IMR-90 (cell line): ENCODE results near the gene TBC1D9B. TPM values are rescaled to one million over a fixed set of nuclear protein-coding genes. Genes with fewer than 3 reads are reported as not detected.

Experiments
- ATAC-seq: fragments of 200-7000 bp; cut with Tn5 transposase; 2 replicates; pipeline ENCODE4 v1.9.1; 2020; ENCODE audit warnings: low read depth, mild to moderate bottlenecking, moderate library complexity
- BruUV-seq: library from RNA; stranded (reverse); fragments of 400-500 nt; replicated peaks from 2 replicates; lab custom pipeline; 2021; lab: Mats Ljungman, UMichigan
- CTCF ChIA-PET: fragments of 300-600 bp; formaldehyde crosslinking; extraction: SDS; loops from one replicate; lab custom pipeline; 2021; ENCODE audit warnings: antibody characterized with exemption; lab: Yijun Ruan, JAX
- POLR2A ChIA-PET: fragments of 300-600 bp; sonication (Branson Sonifier 250); formaldehyde crosslinking; loops from one replicate; lab custom pipeline; 2022; ENCODE audit warnings: antibody characterized with exemption; ENCODE audit not compliant: unreplicated experiment; lab: Charles Lee
- DNase-seq: peaks from one replicate; pipeline ENCODE4 v3.0.0; 2013
- H2AFZ ChIP-seq: replicated peaks from 2 replicates; pipeline ENCODE3; 2013; ENCODE audit warnings: low read length, mild to moderate bottlenecking; ENCODE audit not compliant: poor library complexity
- H2AK5ac ChIP-seq: 2 replicates; pipeline ENCODE4 v1.6.1; 2013; ENCODE audit warnings: low read depth, low read length, inconsistent platforms
- H2AK9ac ChIP-seq: replicated peaks from 2 replicates; pipeline ENCODE3; 2013; ENCODE audit warnings: mild to moderate bottlenecking, low read depth, low read length, moderate library complexity; ENCODE audit not compliant: poor library complexity
- H2BK120ac ChIP-seq: 2 replicates; pipeline ENCODE4 v1.6.1; 2013; ENCODE audit warnings: low read depth, low read length, inconsistent platforms
- H2BK15ac ChIP-seq: 3 replicates; pipeline ENCODE4 v1.6.1; 2013; ENCODE audit warnings: low read depth, low read length, inconsistent platforms
- H2BK20ac ChIP-seq: 2 replicates; pipeline ENCODE4 v1.6.1; 2013; ENCODE audit warnings: low read depth, mild to moderate bottlenecking, inconsistent platforms, low read length, moderate library complexity
- H2BK5ac ChIP-seq: 2 replicates; pipeline ENCODE4 v1.6.1; 2013; ENCODE audit warnings: mild to moderate bottlenecking, low read depth, low read length, inconsistent platforms; ENCODE audit not compliant: poor library complexity, severe bottlenecking
- H3K14ac ChIP-seq: replicated peaks from 2 replicates; pipeline ENCODE4 v1.6.1; 2013; ENCODE audit warnings: low read depth, low read length, inconsistent platforms
- H3K18ac ChIP-seq: 2 replicates; pipeline ENCODE4 v1.6.1; 2013; ENCODE audit warnings: low read depth, low read length, control low read depth
- H3K23ac ChIP-seq: 2 replicates; pipeline ENCODE4 v1.6.1; 2013; ENCODE audit warnings: low read depth, low read length, inconsistent platforms
- H3K27ac ChIP-seq: 2 replicates; pipeline ENCODE4 v1.5.1; 2013; ENCODE audit warnings: mild to moderate bottlenecking, control low read depth, low read length; ENCODE audit not compliant: insufficient read depth
- H3K27me3 ChIP-seq: 2 replicates; pipeline ENCODE4 v1.6.1; 2013; ENCODE audit warnings: low read length; ENCODE audit not compliant: control insufficient read depth, insufficient read depth
- H3K36me3 ChIP-seq: 2 replicates; pipeline ENCODE4 v1.6.1; 2013; ENCODE audit warnings: low read length, mixed read lengths; ENCODE audit not compliant: control insufficient read depth, insufficient read depth
- H3K4ac ChIP-seq: 2 replicates; pipeline ENCODE4 v1.6.1; 2013; ENCODE audit warnings: low read depth, low read length, inconsistent platforms
- H3K4me1 ChIP-seq: 2 replicates; pipeline ENCODE4 v1.6.1; 2013; ENCODE audit warnings: low read length, mixed read lengths; ENCODE audit not compliant: control insufficient read depth, insufficient read depth
- H3K4me2 ChIP-seq: 2 replicates; pipeline ENCODE4 v1.6.1; 2013; ENCODE audit warnings: low read depth, mild to moderate bottlenecking, control low read depth, low read length, moderate library complexity
- H3K4me3 ChIP-seq: 2 replicates; pipeline ENCODE4 v1.5.1; 2013; ENCODE audit warnings: low read depth, mild to moderate bottlenecking, control low read depth, low read length, moderate library complexity; ENCODE audit not compliant: insufficient read depth
- H3K56ac ChIP-seq: 2 replicates; pipeline ENCODE4 v1.6.1; 2013; ENCODE audit warnings: low read length, inconsistent platforms; ENCODE audit not compliant: insufficient read depth; ENCODE audit errors: extremely low read depth
- H3K79me1 ChIP-seq, 2 experiments: 2 replicates each; pipeline ENCODE4 v1.6.1; 2013; ENCODE audit warnings: low read length in 2 of 2, inconsistent platforms in 1 of 2, low read depth in 1 of 2
- H3K9ac ChIP-seq: 2 replicates; pipeline ENCODE4 v1.6.1; 2013; ENCODE audit warnings: low read depth, low read length, control low read depth
- H3K9me1 ChIP-seq: 2 replicates; pipeline ENCODE4 v1.6.1; 2013; ENCODE audit warnings: low read length, inconsistent platforms; ENCODE audit not compliant: insufficient read depth
- H3K9me3 ChIP-seq: 2 replicates; pipeline ENCODE4 v1.6.1; 2013; ENCODE audit warnings: low read length; ENCODE audit not compliant: control insufficient read depth, insufficient read depth
- H4K20me1 ChIP-seq: 2 replicates; pipeline ENCODE4 v1.6.1; 2013; ENCODE audit warnings: low read length, inconsistent platforms; ENCODE audit not compliant: insufficient read depth
- H4K5ac ChIP-seq: 2 replicates; pipeline ENCODE4 v1.6.1; 2013; ENCODE audit warnings: mild to moderate bottlenecking, low read depth, low read length, control low read depth
- H4K8ac ChIP-seq, 2 experiments: 2 replicates each; pipeline ENCODE4 v1.6.1; 2013; ENCODE audit warnings: low read depth in 2 of 2, low read length in 2 of 2, control low read depth in 1 of 2, inconsistent platforms in 1 of 2
- H4K91ac ChIP-seq: 2 replicates; pipeline ENCODE4 v1.6.1; 2013; ENCODE audit warnings: low read depth, low read length, inconsistent platforms; ENCODE audit not compliant: insufficient read depth
- BHLHE40 ChIP-seq: fragments of 150-350 bp; IDR thresholded peaks from 2 replicates; pipeline ENCODE4 v1.6.1; 2016; ENCODE audit warnings: mild to moderate bottlenecking, low read depth, low read length
- CHD1 ChIP-seq: IDR thresholded peaks from 2 replicates; pipeline ENCODE4 v1.6.1; 2012; ENCODE audit warnings: low read depth, low read length, improper control_type of control experiment
- MAZ ChIP-seq: IDR thresholded peaks from 2 replicates; pipeline ENCODE4 v1.6.1; 2012; ENCODE audit warnings: low read depth, mild to moderate bottlenecking, low read length, improper control_type of control experiment, moderate library complexity, borderline replicate concordance
- SMC3 ChIP-seq: fragments of 150-350 bp; IDR thresholded peaks from 2 replicates; pipeline ENCODE4 v1.6.1; 2016; ENCODE audit warnings: low read depth, mild to moderate bottlenecking, antibody characterized with exemption, low read length, moderate library complexity
- WGBS, 2 experiments: methylation state at CpG; one replicate each; pipeline versions ENCODE4 v1.1.5 to v1.1.7; 2013; ENCODE audit warnings: missing lambda C conversion rate in 2 of 2; ENCODE audit not compliant: insufficient read length in 1 of 2; ENCODE audit errors: extremely low coverage in 2 of 2; 5-methylcytosine and 5-hydroxymethylcytosine counted together
- dilution Hi-C: fragments of 300-500 bp; cut with HindIII; formaldehyde crosslinking; loops from one replicate; pipeline ENCODE4 v1.14.3; 2018; ENCODE audit warnings: low sequenced_read_pairs; ENCODE audit not compliant: unreplicated experiment
- in situ Hi-C: fragments of 300-500 bp; cut with MboI; formaldehyde crosslinking; loops from 3 replicates; pipeline ENCODE4 v1.14.3; 2019; ENCODE audit warnings: low sequenced_read_pairs, inconsistent platforms, mixed read lengths
- intact Hi-C: fragments of 100-400 bp; cut with micrococcal nuclease; formaldehyde crosslinking; loops from 2 replicates; pipeline ENCODE4 v1.10.0; 2022
- polyA plus RNA-seq, 3 experiments: library from polyadenylated mRNA; depleted of rRNA; stranded (reverse); fragments of >200 nt; gene quantifications; 2 replicates each; pipeline ENCODE4 v1.2.3, GENCODE V29; 2012; ENCODE audit warnings: low replicate concordance in 1 of 3
- total RNA-seq: library from RNA; depleted of rRNA; stranded (reverse); fragments of >200 nt; gene quantifications from 2 replicates; pipeline ENCODE4 v1.2.3, GENCODE V29; 2012

The TBC1D9B gene
- total and polyA plus RNA-seq, 2 of the 4 experiments (the other 2 are of a cell fraction), result 58.6 to 78.1 TPM

GRCh38 chr5:179833709-179834070 lies 74.0 kb downstream of the TBC1D9B start:
- ATAC-seq, result no peak
- H3K9me3 ChIP-seq, result no peaks in the 10 kb centered on the region
- H3K36me3 ChIP-seq, result peaks cover 79% of the 10 kb centered on the region

More at GRCh38 chr5:179833709-179834070, 74.0 kb downstream of the TBC1D9B start:
- no peak overlapping the region for H2AFZ ChIP-seq
- DNase-seq, result no peak
- no peak overlapping the region for H3K4me2 ChIP-seq
- no peak overlapping the region for H4K5ac ChIP-seq
- no peak overlapping the region for H3K4ac ChIP-seq
- H3K14ac ChIP-seq, result no peak overlapping the region
- no peaks in the 10 kb centered on the region for H3K4me1 ChIP-seq
- in situ Hi-C loops (no loop called here), intact Hi-C loops (no loop called here), dilution Hi-C loops (no loop called here)
- WGBS, 2 experiments, result no CpG with 5 or more reads among the region's 3 CpGs
- POLR2A ChIA-PET, result no interaction called here
- H2BK20ac ChIP-seq, result no peak overlapping the region
- CTCF ChIA-PET, result no interaction called here
- H3K4me3 ChIP-seq, result no peak overlapping the region
- no peak overlapping the region for H3K23ac ChIP-seq
- H2AK9ac ChIP-seq, result no peak overlapping the region
- BruUV-seq, result no TSS peak
- no peak overlapping the region for H3K56ac ChIP-seq
- H4K91ac ChIP-seq, result no peak overlapping the region
- peaks cover 82% of the 10 kb centered on the region for H4K20me1 ChIP-seq
- no peak overlapping the region for H2BK5ac ChIP-seq
- no peak overlapping the region for H3K9ac ChIP-seq
- H4K8ac ChIP-seq, result no peak overlapping the region
- no peak overlapping the region for H2BK120ac ChIP-seq
- no peak overlapping the region for H2BK15ac ChIP-seq
- H3K27ac ChIP-seq, result no peak overlapping the region
- no peak for TF ChIP-seq MAZ
- TF ChIP-seq SMC3, result no peak
- TF ChIP-seq CHD1, result no peak
- TF ChIP-seq BHLHE40, result no peak
- H2AK5ac ChIP-seq, result no peak overlapping the region
- peaks cover 22 to 60% of the 10 kb centered on the region in 2 experiments for H3K79me1 ChIP-seq
- H3K9me1 ChIP-seq, result peaks cover 5% of the 10 kb centered on the region
- H3K18ac ChIP-seq, result no peak overlapping the region
- no peaks in the 10 kb centered on the region for H3K27me3 ChIP-seq
